IPS-18a (cell line): ENCODE data around the gene QPRT.
"Not testable (repeated sequence)": the region's sequence is repeated elsewhere in the genome, so short reads cannot be mapped to it uniquely, and the experiment has no call there.

Experiments
- H3K27ac ChIP-seq: one replicate; pipeline ENCODE4 v1.5.1; 2013; ENCODE audit warnings: low read length
- H3K27me3 ChIP-seq: one replicate; pipeline ENCODE4 v1.6.1; 2013; ENCODE audit warnings: mild to moderate bottlenecking, low read length; ENCODE audit not compliant: control insufficient read depth, insufficient read depth
- H3K36me3 ChIP-seq: one replicate; pipeline ENCODE4 v1.6.1; 2013; ENCODE audit warnings: low read depth, low read length; ENCODE audit not compliant: control insufficient read depth
- H3K4me1 ChIP-seq: one replicate; pipeline ENCODE4 v1.6.1; 2013; ENCODE audit warnings: low read depth, low read length; ENCODE audit not compliant: control insufficient read depth
- H3K4me3 ChIP-seq: one replicate; pipeline ENCODE4 v1.5.1; 2013; ENCODE audit warnings: low read length
- H3K9ac ChIP-seq: one replicate; pipeline ENCODE4 v1.6.1; 2013; ENCODE audit warnings: mild to moderate bottlenecking, low read length, moderate library complexity
- H3K9me3 ChIP-seq: one replicate; pipeline ENCODE4 v1.6.1; 2013; ENCODE audit warnings: low read depth, low read length; ENCODE audit not compliant: control insufficient read depth

The QPRT gene

GRCh38 chr16:29683543-29684090 lies 4.6 kb downstream of the QPRT start:
- peaks cover 22% of the 10 kb centered on the region for H3K4me1 ChIP-seq

GRCh38 chr16:29684679-29685078 lies 5.7 kb downstream of the QPRT start:
- H3K36me3 ChIP-seq: peaks cover 19% of the 10 kb centered on the region
- H3K9ac ChIP-seq: no peak overlapping the region
- no peak overlapping the region for H3K27ac ChIP-seq
- H3K9me3 ChIP-seq: no peaks in the 10 kb centered on the region
- no peak overlapping the region for H3K4me3 ChIP-seq
- H3K27me3 ChIP-seq: no peaks in the 10 kb centered on the region
- peaks cover 20% of the 10 kb centered on the region for H3K4me1 ChIP-seq

More at GRCh38 chr16:29683543-29684090, 4.6 kb downstream of the QPRT start:
- H3K36me3 ChIP-seq: peaks cover 19% of the 10 kb centered on the region
- no peak overlapping the region for H3K4me3 ChIP-seq
- H3K27me3 ChIP-seq: no peaks in the 10 kb centered on the region
- H3K9ac ChIP-seq: no peak overlapping the region
- no peak overlapping the region for H3K27ac ChIP-seq
- H3K9me3 ChIP-seq: no peaks in the 10 kb centered on the region

- no peak overlapping the region for H3K4me3 ChIP-seq
- no peak overlapping the region for H3K9ac ChIP-seq
- H3K9me3 ChIP-seq: no peaks in the 10 kb centered on the region
- no peak overlapping the region for H3K27ac ChIP-seq
- no peaks in the 10 kb centered on the region for H3K27me3 ChIP-seq
- H3K4me1 ChIP-seq: peaks cover 19% of the 10 kb centered on the region
- H3K36me3 ChIP-seq: peaks cover 19% of the 10 kb centered on the region
These were observed 7.9 kb downstream of the QPRT start for GRCh38 chr16:29686740-29687332.

- H3K9me3 ChIP-seq: no peaks in the 10 kb centered on the region
- H3K4me3 ChIP-seq: no peak overlapping the region
- H3K9ac ChIP-seq: no peak overlapping the region
- H3K36me3 ChIP-seq: peaks cover 19% of the 10 kb centered on the region
- H3K27me3 ChIP-seq: no peaks in the 10 kb centered on the region
- peaks cover 20% of the 10 kb centered on the region for H3K4me1 ChIP-seq
- H3K27ac ChIP-seq: no peak overlapping the region
These were observed 8.8 kb downstream of the QPRT start for GRCh38 chr16:29687755-29688154.

GRCh38 chr16:29688172-29688571 lies 9.2 kb downstream of the QPRT start:
- Histone ChIP-seq H3K9ac (no peak overlapping the region), H3K9me3 (no peaks in the 10 kb centered on the region), H3K27me3 (no peaks in the 10 kb centered on the region), H3K4me3 (no peak overlapping the region), H3K4me1 (peaks cover 20% of the 10 kb centered on the region), H3K27ac (no peak overlapping the region), H3K36me3 (peaks cover 14% of the 10 kb centered on the region)

GRCh38 chr16:29689490-29690351 lies 10.7 kb downstream of the QPRT start:
- H3K4me3 ChIP-seq, H3K9ac ChIP-seq, H3K27me3 ChIP-seq, H3K36me3 ChIP-seq, H3K9me3 ChIP-seq, H3K27ac ChIP-seq: not testable (repeated sequence)
- H3K4me1 ChIP-seq: peaks cover 20% of the 10 kb centered on the region

GRCh38 chr16:29692606-29693005 lies 13.6 kb downstream of the QPRT start:
- H3K27ac ChIP-seq, H3K27me3 ChIP-seq, H3K4me3 ChIP-seq, H3K9ac ChIP-seq, H3K9me3 ChIP-seq: not testable (repeated sequence)
- H3K36me3 ChIP-seq: peaks cover 11% of the 10 kb centered on the region
- H3K4me1 ChIP-seq: peaks cover 10% of the 10 kb centered on the region

- no peaks in the 10 kb centered on the region for H3K27me3 ChIP-seq
- H3K4me3 ChIP-seq: no peak overlapping the region
- H3K9me3 ChIP-seq: no peaks in the 10 kb centered on the region
- peaks cover 11% of the 10 kb centered on the region for H3K36me3 ChIP-seq
- H3K9ac ChIP-seq: no peak overlapping the region
- H3K27ac ChIP-seq: no peak overlapping the region
- H3K4me1 ChIP-seq: peaks cover 8% of the 10 kb centered on the region
These were observed 15.6 kb downstream of the QPRT start for GRCh38 chr16:29694384-29695195.

GRCh38 chr16:29695675-29696074 lies 16.7 kb downstream of the QPRT start:
- not testable (repeated sequence) for H3K27me3 ChIP-seq, H3K4me3 ChIP-seq, H3K9ac ChIP-seq, H3K9me3 ChIP-seq, H3K27ac ChIP-seq, H3K4me1 ChIP-seq
- peaks cover 11% of the 10 kb centered on the region for H3K36me3 ChIP-seq

- Histone ChIP-seq H3K4me3 (no peak overlapping the region), H3K27ac (no peak overlapping the region), H3K27me3 (no peaks in the 10 kb centered on the region), H3K9me3 (no peaks in the 10 kb centered on the region), H3K36me3 (peaks cover 11% of the 10 kb centered on the region), H3K4me1 (peaks cover 4% of the 10 kb centered on the region), H3K9ac (no peak overlapping the region)
These were observed 17.9 kb downstream of the QPRT start for GRCh38 chr16:29696881-29697331.

GRCh38 chr16:29697391-29697790 lies 18.4 kb downstream of the QPRT start:
- Histone ChIP-seq H3K9ac (no peak overlapping the region), H3K27me3 (no peaks in the 10 kb centered on the region), H3K9me3 (no peaks in the 10 kb centered on the region), H3K4me1 (peaks cover 6% of the 10 kb centered on the region), H3K27ac (no peak overlapping the region), H3K36me3 (peaks cover 11% of the 10 kb centered on the region), H3K4me3 (no peak overlapping the region)
